ENCODE measurements around the gene CBX8. TPM values are rescaled to one million over a fixed set of nuclear protein-coding genes. Genes with fewer than 3 reads are reported as not detected.

The CBX8 gene
- polyA plus RNA-seq, 3 donors, result 0.51 to 2.5 (median 2.5) TPM

GRCh38 chr17:79754370-79754769, 42.5 kb downstream of the CBX8 start:
- Histone ChIP-seq H2AFZ (ENCODE audit: insufficient read depth, low read depth, low read length, poor library complexity, severe bottlenecking) (no peak overlapping the region), H3K9ac (ENCODE audit: insufficient read depth, low read length, poor library complexity, severe bottlenecking) (no peak overlapping the region), H3K27me3 (ENCODE audit: control insufficient read depth in 2 of 2, insufficient read depth in 2 of 2, low read length in 2 of 2) (peaks cover 16 to 33% of the 10 kb centered on the region in 2 donors), H3K4me3 (replicated peaks in 1 of 3; ENCODE audit: low read depth in 2 of 3, low read length in 3 of 3) (no peak overlapping the region), H3K36me3 (replicated peaks in 1 of 2; ENCODE audit: control insufficient read depth in 1 of 2, insufficient read depth in 2 of 2, low read length in 2 of 2) (no peaks in the 10 kb centered on the region), H3K27ac (ENCODE audit: low read depth in 1 of 2, low read length in 2 of 2) (no peak overlapping the region), H3K9me3 (replicated peaks in 1 of 2; ENCODE audit: control insufficient read depth in 1 of 2, insufficient read depth in 1 of 2, low read length in 2 of 2) (no peaks in the 10 kb centered on the region), H3K4me1 (ENCODE audit: control insufficient read depth in 1 of 2, insufficient read depth in 2 of 2, low read length in 2 of 2) (no peaks in the 10 kb centered on the region), H3K79me2 (ENCODE audit: insufficient read depth, low read length) (no peaks in the 10 kb centered on the region), H4K20me1 (ENCODE audit: insufficient read depth, low read length) (no peaks in the 10 kb centered on the region), H3K4me2 (replicated peaks; ENCODE audit: extremely low read depth, low read length, poor library complexity, severe bottlenecking) (no peak overlapping the region)
- no peak for TF ChIP-seq CTCF (IDR thresholded peaks at IDR 0.05)
- intact Hi-C loops (cut with micrococcal nuclease), result no loop called here
- Mint-ChIP-seq H3K4me1 (peaks cover 2% of the 10 kb centered on the region), H3K4me3 (no peak overlapping the region), H3K36me3 (no peaks in the 10 kb centered on the region), H3K27ac (no peak overlapping the region), H3K9me3 (peaks cover 0 to 5% (median 0%) of the 10 kb centered on the region in 7 donors), H3K27me3 (ENCODE audit: low read depth in 3 of 3) (peaks cover 34 to 55% (median 49%) of the 10 kb centered on the region in 3 donors)
- 84% methylated on average over 11 of the region's 12 CpGs for WGBS (ENCODE audit: insufficient coverage)
- DNase-seq, result no peak

- Histone ChIP-seq H3K36me3 (replicated peaks in 1 of 2; ENCODE audit: control insufficient read depth in 1 of 2, insufficient read depth in 2 of 2, low read length in 2 of 2) (no peaks in the 10 kb centered on the region), H3K9ac (ENCODE audit: insufficient read depth, low read length, poor library complexity, severe bottlenecking) (no peak overlapping the region), H3K27me3 (ENCODE audit: control insufficient read depth in 2 of 2, insufficient read depth in 2 of 2, low read length in 2 of 2) (peaks cover 32 to 52% of the 10 kb centered on the region in 2 donors), H3K27ac (ENCODE audit: low read depth in 1 of 2, low read length in 2 of 2) (no peak overlapping the region), H3K4me2 (replicated peaks; ENCODE audit: extremely low read depth, low read length, poor library complexity, severe bottlenecking) (no peak overlapping the region), H3K79me2 (ENCODE audit: insufficient read depth, low read length) (no peaks in the 10 kb centered on the region), H3K4me3 (replicated peaks in 1 of 3; ENCODE audit: low read depth in 2 of 3, low read length in 3 of 3) (no peak overlapping the region), H3K4me1 (ENCODE audit: control insufficient read depth in 1 of 2, insufficient read depth in 2 of 2, low read length in 2 of 2) (no peaks in the 10 kb centered on the region), H2AFZ (ENCODE audit: insufficient read depth, low read depth, low read length, poor library complexity, severe bottlenecking) (no peak overlapping the region), H4K20me1 (ENCODE audit: insufficient read depth, low read length) (no peaks in the 10 kb centered on the region), H3K9me3 (replicated peaks in 1 of 2; ENCODE audit: control insufficient read depth in 1 of 2, insufficient read depth in 1 of 2, low read length in 2 of 2) (no peaks in the 10 kb centered on the region)
- H3K4me3 Mint-ChIP-seq, result peak overlapping the region in 1 of 2 donors; percentile 64
- no peaks in the 10 kb centered on the region for H3K36me3 Mint-ChIP-seq
- no peak overlapping the region for H3K27ac Mint-ChIP-seq
- peaks cover 5% of the 10 kb centered on the region for H3K4me1 Mint-ChIP-seq
- intact Hi-C loops (cut with micrococcal nuclease), result no loop called here
- H3K9me3 Mint-ChIP-seq, result peaks cover 0 to 6% (median 0%) of the 10 kb centered on the region in 7 donors
- 16% methylated on average over 8 of the region's 13 CpGs for WGBS (ENCODE audit: insufficient coverage)
- TF ChIP-seq CTCF (IDR thresholded peaks at IDR 0.05), result no peak
- peak in 1 of 3 donors; percentile 60 for DNase-seq
- peaks cover 45 to 67% (median 58%) of the 10 kb centered on the region in 3 donors for H3K27me3 Mint-ChIP-seq (ENCODE audit: low read depth in 3 of 3)
Measured at GRCh38 chr17:79752175-79752574, 44.7 kb downstream of the CBX8 start.
